HG02610 (cell line): ENCODE data around the gene RPP40.

Experiments
- ATAC-seq: cut with Tn5 transposase; IDR thresholded peaks from one replicate; pipeline ENCODE4 v1.9.1; 2021; ENCODE audit warnings: mild to moderate bottlenecking, moderate library complexity; ENCODE audit not compliant: unreplicated experiment

The RPP40 gene

GRCh38 chr6:4971851-4972250, 32.0 kb downstream of the RPP40 start:
- ATAC-seq: no peak

GRCh38 chr6:4970739-4971395, 33.0 kb downstream of the RPP40 start:
- no peak for ATAC-seq

GRCh38 chr6:4969609-4970285, 34.1 kb downstream of the RPP40 start:
- no peak for ATAC-seq

- no peak for ATAC-seq
Measured at GRCh38 chr6:4967301-4968030, 36.4 kb downstream of the RPP40 start.

GRCh38 chr6:4965562-4966389, 38.1 kb downstream of the RPP40 start:
- no peak for ATAC-seq

- ATAC-seq: no peak
Measured at GRCh38 chr6:4964675-4965561, 38.9 kb downstream of the RPP40 start.

GRCh38 chr6:4962905-4963304, 40.9 kb downstream of the RPP40 start:
- ATAC-seq: no peak

GRCh38 chr6:4961322-4962168, 42.3 kb downstream of the RPP40 start:
- ATAC-seq: no peak

- ATAC-seq: no peak
Measured at GRCh38 chr6:4958624-4959023, 45.2 kb downstream of the RPP40 start.

GRCh38 chr6:4957521-4958231, 46.2 kb downstream of the RPP40 start:
- no peak for ATAC-seq

- no peak for ATAC-seq
Measured at GRCh38 chr6:4956625-4957024, 47.2 kb downstream of the RPP40 start.

GRCh38 chr6:4953440-4953839, 50.4 kb downstream of the RPP40 start:
- ATAC-seq: no peak

GRCh38 chr6:4950836-4951533, 52.9 kb downstream of the RPP40 start:
- ATAC-seq: no peak

GRCh38 chr6:4950076-4950475, 53.8 kb downstream of the RPP40 start:
- ATAC-seq: no peak

- ATAC-seq: no peak
Measured at GRCh38 chr6:4948781-4949450, 54.9 kb downstream of the RPP40 start.

- ATAC-seq: no peak
Measured at GRCh38 chr6:4947716-4948115, 56.1 kb downstream of the RPP40 start.

- no peak for ATAC-seq
Measured at GRCh38 chr6:4946521-4946920, 57.3 kb downstream of the RPP40 start.
